ENCODE data around the gene ITPKA.

GRCh38 chr15:41510728-41511127, 17.1 kb downstream of the ITPKA start:
- TF ChIP-seq NPAS2 (CRISPR knock-in tag; IDR thresholded peaks at IDR 0.05; ENCODE audit: borderline replicate concordance) (no peak), EP300 (IDR thresholded peaks at IDR 0.05) (no peak), CTCF (IDR thresholded peaks at IDR 0.05) (no peak)
